GM23338 (cell line): ENCODE results near the gene STRN3. TPM values are rescaled to one million over a fixed set of nuclear protein-coding genes. Genes with fewer than 3 reads are reported as not detected.
A peak's percentile ranks its signal among the peaks of the same experiment; 100 is the strongest.

ENCODE experiments used
- ATAC-seq: fragments of 200-7000 bp; cut with Tn5 transposase; 3 replicates; pipeline ENCODE4 v1.9.1; 2020
- DNase-seq: peaks from one replicate; pipeline ENCODE4 v3.0.0-alpha.2; 2015; ENCODE audit warnings: low spot score
- H2AFZ ChIP-seq: fragments of 200-600 bp; sonication (generic); 2 replicates; pipeline ENCODE4 v1.8.0; 2016; ENCODE audit warnings: antibody characterized with exemption, mild to moderate bottlenecking, moderate library complexity
- H3F3A ChIP-seq: fragments of 200-600 bp; sonication (generic); replicated peaks from 2 replicates; pipeline ENCODE4 v1.8.0; 2017; ENCODE audit warnings: antibody characterized with exemption, mixed run types, low read depth
- H3K27ac ChIP-seq: fragments of 200-600 bp; sonication (generic); 2 replicates; pipeline ENCODE4 v1.6.1; 2016; ENCODE audit warnings: low read depth
- H3K27me3 ChIP-seq: fragments of 200-600 bp; sonication (generic); 2 replicates; pipeline ENCODE4 v1.8.0; 2016; ENCODE audit warnings: mild to moderate bottlenecking, mixed run types, moderate library complexity; ENCODE audit not compliant: insufficient read depth
- H3K36me3 ChIP-seq: fragments of 200-600 bp; sonication (generic); 2 replicates; pipeline ENCODE4 v1.8.0; 2016; ENCODE audit warnings: mild to moderate bottlenecking; ENCODE audit not compliant: insufficient read depth
- H3K4me1 ChIP-seq: fragments of 200-600 bp; sonication (generic); 2 replicates; pipeline ENCODE4 v1.8.0; 2016; ENCODE audit warnings: mild to moderate bottlenecking, moderate library complexity; ENCODE audit not compliant: insufficient read depth
- H3K4me2 ChIP-seq: fragments of 200-600 bp; sonication (generic); 2 replicates; pipeline ENCODE4 v1.7.1; 2017; ENCODE audit warnings: mixed run types
- H3K4me3 ChIP-seq: fragments of 200-600 bp; sonication (generic); 2 replicates; pipeline ENCODE4 v1.6.1; 2016; ENCODE audit warnings: mixed run types
- H3K79me2 ChIP-seq: fragments of 200-600 bp; sonication (generic); replicated peaks from 2 replicates; pipeline ENCODE4 v1.8.0; 2017; ENCODE audit warnings: mild to moderate bottlenecking; ENCODE audit not compliant: insufficient read depth
- H3K9me2 ChIP-seq: fragments of 200-600 bp; sonication (generic); 2 replicates; pipeline ENCODE4 v1.8.0; 2017; ENCODE audit not compliant: insufficient read depth
- H4K20me1 ChIP-seq: fragments of 200-600 bp; sonication (generic); replicated peaks from 2 replicates; pipeline ENCODE4 v1.8.0; 2017; ENCODE audit warnings: mild to moderate bottlenecking; ENCODE audit not compliant: insufficient read depth
- H3K27ac Mint-ChIP-seq: 2 replicates; pipeline ENCODE4 v1.8.0; 2020; ENCODE audit warnings: inconsistent platforms, mild to moderate bottlenecking, moderate library complexity, mixed read lengths
- H3K27me3 Mint-ChIP-seq: 3 replicates; pipeline ENCODE4 v1.8.0; 2022; ENCODE audit warnings: low read depth, mild to moderate bottlenecking, moderate library complexity, mixed read lengths, inconsistent platforms; ENCODE audit not compliant: insufficient read depth, poor library complexity
- H3K36me3 Mint-ChIP-seq: 3 replicates; pipeline ENCODE4 v1.8.0; 2021; ENCODE audit warnings: low read depth, mild to moderate bottlenecking, inconsistent platforms, moderate library complexity, mixed read lengths
- H3K4me1 Mint-ChIP-seq: 3 replicates; pipeline ENCODE4 v1.8.0; 2020; ENCODE audit warnings: mild to moderate bottlenecking, inconsistent platforms, mixed read lengths
- H3K4me3 Mint-ChIP-seq: 3 replicates; pipeline ENCODE4 v1.8.0; 2021; ENCODE audit warnings: moderate library complexity, mild to moderate bottlenecking, inconsistent platforms, mixed read lengths
- H3K9me3 Mint-ChIP-seq: 3 replicates; pipeline ENCODE4 v1.8.0; 2020; ENCODE audit warnings: moderate library complexity, mild to moderate bottlenecking, inconsistent platforms, mixed read lengths
- EZH2 ChIP-seq: fragments of 200-600 bp; sonication (generic); IDR thresholded peaks from one replicate; pipeline ENCODE4 v1.8.0; 2017; ENCODE audit warnings: antibody characterized with exemption, mild to moderate bottlenecking, low read depth; ENCODE audit not compliant: unreplicated experiment
- EZH2phosphoT487 ChIP-seq: fragments of 200-600 bp; sonication (generic); IDR thresholded peaks from one replicate; pipeline ENCODE4 v1.8.1; 2018; ENCODE audit warnings: antibody characterized with exemption; ENCODE audit not compliant: unreplicated experiment
- JUNB ChIP-seq: IDR thresholded peaks from one replicate; pipeline ENCODE4 v1.6.1; 2016; ENCODE audit warnings: antibody characterized with exemption; ENCODE audit not compliant: unreplicated experiment
- NANOG ChIP-seq: IDR thresholded peaks from 2 replicates; pipeline ENCODE4 v1.6.1; 2016; ENCODE audit warnings: antibody characterized with exemption, borderline replicate concordance
- POLR2AphosphoS5 ChIP-seq: IDR thresholded peaks from 2 replicates; pipeline ENCODE4 v1.6.1; 2016; ENCODE audit warnings: antibody characterized with exemption, low read depth
- STAT1 ChIP-seq: IDR thresholded peaks from one replicate; pipeline ENCODE4 v1.6.1; 2016; ENCODE audit warnings: antibody characterized with exemption; ENCODE audit not compliant: unreplicated experiment
- ZNF114 ChIP-seq: fragments of 250-450 bp; sonication (Bioruptor Pico); IDR thresholded peaks from 2 replicates; pipeline ENCODE4 v1.5.0; 2020; ENCODE audit warnings: mild to moderate bottlenecking, moderate library complexity
- ZNF331 ChIP-seq: fragments of 250-450 bp; sonication (Bioruptor Pico); IDR thresholded peaks from 2 replicates; pipeline ENCODE4 v1.5.0; 2020; ENCODE audit warnings: low read depth, mild to moderate bottlenecking, moderate library complexity
- polyA plus RNA-seq: library from polyadenylated mRNA; unstranded; fragments of >200 nt; fragmentation: Nextera tagmentation; extraction: Ambion mirVana; gene quantifications from 2 replicates; pipeline ENCODE4 v1.2.1, GENCODE V29; 2016
- total RNA-seq: library from RNA; depleted of rRNA; stranded (reverse); fragments of >200 nt; shearing (Covaris generic); gene quantifications from 2 replicates; pipeline ENCODE4 v1.2.3, GENCODE V29; 2014
- TF ChIP-seq, protein P1 (sequence below): IDR thresholded peaks from 2 replicates; pipeline ENCODE4 v1.6.1; 2016; ENCODE audit warnings: antibody characterized with exemption
- TF ChIP-seq, protein P2 (sequence below), 2 experiments: fragments of 200-600 bp in 1 of 2; sonication (generic) in 1 of 2; conservative IDR thresholded peaks; 2 replicates each; pipeline versions ENCODE4 v1.5.1 to v1.6.1; 2016 to 2017; ENCODE audit warnings: antibody characterized with exemption in 2 of 2, low read depth in 2 of 2, mild to moderate bottlenecking in 2 of 2, moderate library complexity in 1 of 2
- TF ChIP-seq, protein P3 (sequence below): IDR thresholded peaks from one replicate; pipeline ENCODE4 v1.6.1; 2018; ENCODE audit warnings: antibody characterized with exemption; ENCODE audit not compliant: unreplicated experiment

STRN3 gene
- total and polyA plus RNA-seq, 2 experiments from 2014 or later, result 35.0 to 40.6 TPM

DNA sequence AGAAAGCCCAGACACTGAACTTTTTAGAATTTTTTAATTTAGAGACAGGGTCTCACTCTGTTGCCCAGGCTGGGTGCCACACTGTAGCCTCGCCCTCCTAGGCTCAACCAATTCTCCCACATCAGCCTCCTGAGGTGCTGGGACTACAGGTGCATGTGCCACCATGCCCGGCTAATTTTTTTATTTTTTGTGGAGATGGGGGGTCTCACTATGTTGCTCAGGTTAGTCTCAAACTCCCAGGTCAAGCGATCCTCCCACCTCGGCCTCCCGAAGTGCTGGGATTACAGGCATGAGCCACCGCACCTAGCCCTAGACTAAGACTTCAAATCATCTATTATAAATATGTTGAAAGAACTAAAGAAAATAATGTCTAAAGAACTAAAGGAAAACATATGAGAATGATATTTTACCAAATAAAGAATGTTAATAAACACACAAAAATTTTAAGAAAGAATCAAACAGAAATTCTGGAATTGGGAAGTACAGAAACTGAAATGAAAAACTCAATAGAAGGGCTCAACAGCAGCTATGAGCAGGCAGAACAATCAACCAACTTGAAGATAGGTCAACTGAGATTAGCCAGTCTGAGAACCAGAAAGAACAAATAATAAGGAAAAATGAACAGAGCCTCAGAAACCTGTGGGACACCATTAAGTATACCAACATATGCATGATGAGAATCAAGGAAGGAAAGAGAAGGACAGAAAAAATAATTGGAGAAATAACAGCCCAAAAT lies 27.0 kb downstream of the STRN3 start:
- H3K4me3 Mint-ChIP-seq, result no peak overlapping the region
- H3K27me3 Mint-ChIP-seq, result peaks cover 2% of the 10 kb centered on the region
- H3K27ac Mint-ChIP-seq, result no peak overlapping the region
- Histone ChIP-seq H3K4me3 (no peak overlapping the region), H2AFZ (no peak overlapping the region), H3K27me3 (no peaks in the 10 kb centered on the region), H3K79me2 (peaks cover 100% of the 10 kb centered on the region), H3F3A (peaks cover 14% of the 10 kb centered on the region; the same call in 1 of the 2 replicates), H4K20me1 (peaks cover 37% of the 10 kb centered on the region), H3K36me3 (no peaks in the 10 kb centered on the region; the same call in 1 of the 2 replicates), H3K4me1 (peaks cover 54% of the 10 kb centered on the region), H3K27ac (no peak overlapping the region), H3K4me2 (no peak overlapping the region), H3K9me2 (no peaks in the 10 kb centered on the region)
- DNase-seq (no peak), ATAC-seq (no peak)
- peaks cover 11% of the 10 kb centered on the region; the same call in 2 of the 3 replicates for H3K9me3 Mint-ChIP-seq
- TF ChIP-seq ZNF114 (CRISPR knock-in tag), result no peak
- TF ChIP-seq EZH2phosphoT487, result no peak
- TF ChIP-seq STAT1, result no peak
- no peak for TF ChIP-seq NANOG
- TF ChIP-seq ZNF331, result no peak
- no peak for TF ChIP-seq JUNB
- no peak for TF ChIP-seq EZH2
- TF ChIP-seq, protein P1, sequence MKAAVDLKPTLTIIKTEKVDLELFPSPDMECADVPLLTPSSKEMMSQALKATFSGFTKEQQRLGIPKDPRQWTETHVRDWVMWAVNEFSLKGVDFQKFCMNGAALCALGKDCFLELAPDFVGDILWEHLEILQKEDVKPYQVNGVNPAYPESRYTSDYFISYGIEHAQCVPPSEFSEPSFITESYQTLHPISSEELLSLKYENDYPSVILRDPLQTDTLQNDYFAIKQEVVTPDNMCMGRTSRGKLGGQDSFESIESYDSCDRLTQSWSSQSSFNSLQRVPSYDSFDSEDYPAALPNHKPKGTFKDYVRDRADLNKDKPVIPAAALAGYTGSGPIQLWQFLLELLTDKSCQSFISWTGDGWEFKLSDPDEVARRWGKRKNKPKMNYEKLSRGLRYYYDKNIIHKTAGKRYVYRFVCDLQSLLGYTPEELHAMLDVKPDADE, result no peak
- peaks cover 40% of the 10 kb centered on the region; the same call in 2 of the 3 replicates for H3K36me3 Mint-ChIP-seq
- peaks cover 60% of the 10 kb centered on the region for H3K4me1 Mint-ChIP-seq

DNA sequence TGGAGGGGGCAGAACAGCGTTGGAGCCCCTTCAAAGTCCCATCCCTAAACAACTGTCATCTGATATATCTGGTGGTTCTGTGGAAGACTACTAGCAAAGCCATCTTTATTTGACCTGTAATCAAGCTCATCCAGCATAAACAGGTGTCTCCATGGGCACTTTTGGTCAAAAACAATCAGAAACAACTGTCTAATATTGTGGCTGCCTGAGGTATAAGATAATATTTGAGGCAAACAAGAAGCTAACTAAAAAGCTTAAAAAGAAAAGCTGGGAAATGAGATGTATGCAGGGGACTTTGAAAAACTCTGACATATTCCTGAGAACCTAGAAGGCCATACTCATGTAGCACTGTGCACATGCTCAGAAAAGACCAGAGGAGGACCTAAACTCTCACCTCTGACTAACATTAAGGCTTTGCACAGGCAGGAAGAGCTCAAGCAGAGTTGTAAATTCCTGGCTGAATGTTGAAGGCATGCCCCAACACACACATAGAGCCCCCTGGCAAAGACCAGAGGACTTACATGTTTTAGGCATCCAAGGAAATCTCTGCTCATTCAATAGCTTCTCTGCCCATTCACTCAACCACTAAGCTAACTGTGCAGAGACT lies 28.0 kb downstream of the STRN3 start:
- Mint-ChIP-seq H3K9me3 (peaks cover 11% of the 10 kb centered on the region; the same call in 2 of the 3 replicates), H3K4me1 (peaks cover 58% of the 10 kb centered on the region), H3K27me3 (peaks cover 5% of the 10 kb centered on the region), H3K27ac (no peak overlapping the region), H3K36me3 (peaks cover 37% of the 10 kb centered on the region; the same call in 2 of the 3 replicates), H3K4me3 (no peak overlapping the region)
- Histone ChIP-seq H3K9me2 (no peaks in the 10 kb centered on the region; the same call in 1 of the 2 replicates), H3K4me3 (no peak overlapping the region), H3K27me3 (no peaks in the 10 kb centered on the region), H2AFZ (no peak overlapping the region), H3K4me1 (peaks cover 54% of the 10 kb centered on the region), H3K4me2 (peak overlapping the region; percentile 55; the same call in 1 of the 2 replicates), H3K36me3 (no peaks in the 10 kb centered on the region; the same call in 1 of the 2 replicates), H3K79me2 (peaks cover 100% of the 10 kb centered on the region), H3K27ac (peak overlapping the region; percentile 83), H3F3A (peaks cover 14% of the 10 kb centered on the region; the same call in 1 of the 2 replicates), H4K20me1 (peaks cover 35% of the 10 kb centered on the region)
- DNase-seq (peak; percentile 33), ATAC-seq (peak; percentile 14; the same call in 1 of the 3 replicates)
- TF ChIP-seq, protein P2, sequence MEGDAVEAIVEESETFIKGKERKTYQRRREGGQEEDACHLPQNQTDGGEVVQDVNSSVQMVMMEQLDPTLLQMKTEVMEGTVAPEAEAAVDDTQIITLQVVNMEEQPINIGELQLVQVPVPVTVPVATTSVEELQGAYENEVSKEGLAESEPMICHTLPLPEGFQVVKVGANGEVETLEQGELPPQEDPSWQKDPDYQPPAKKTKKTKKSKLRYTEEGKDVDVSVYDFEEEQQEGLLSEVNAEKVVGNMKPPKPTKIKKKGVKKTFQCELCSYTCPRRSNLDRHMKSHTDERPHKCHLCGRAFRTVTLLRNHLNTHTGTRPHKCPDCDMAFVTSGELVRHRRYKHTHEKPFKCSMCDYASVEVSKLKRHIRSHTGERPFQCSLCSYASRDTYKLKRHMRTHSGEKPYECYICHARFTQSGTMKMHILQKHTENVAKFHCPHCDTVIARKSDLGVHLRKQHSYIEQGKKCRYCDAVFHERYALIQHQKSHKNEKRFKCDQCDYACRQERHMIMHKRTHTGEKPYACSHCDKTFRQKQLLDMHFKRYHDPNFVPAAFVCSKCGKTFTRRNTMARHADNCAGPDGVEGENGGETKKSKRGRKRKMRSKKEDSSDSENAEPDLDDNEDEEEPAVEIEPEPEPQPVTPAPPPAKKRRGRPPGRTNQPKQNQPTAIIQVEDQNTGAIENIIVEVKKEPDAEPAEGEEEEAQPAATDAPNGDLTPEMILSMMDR (conservative IDR thresholded peaks at IDR 0.05; ENCODE audit: low read depth in 2 of 2), result no peak
- TF ChIP-seq, protein P3, sequence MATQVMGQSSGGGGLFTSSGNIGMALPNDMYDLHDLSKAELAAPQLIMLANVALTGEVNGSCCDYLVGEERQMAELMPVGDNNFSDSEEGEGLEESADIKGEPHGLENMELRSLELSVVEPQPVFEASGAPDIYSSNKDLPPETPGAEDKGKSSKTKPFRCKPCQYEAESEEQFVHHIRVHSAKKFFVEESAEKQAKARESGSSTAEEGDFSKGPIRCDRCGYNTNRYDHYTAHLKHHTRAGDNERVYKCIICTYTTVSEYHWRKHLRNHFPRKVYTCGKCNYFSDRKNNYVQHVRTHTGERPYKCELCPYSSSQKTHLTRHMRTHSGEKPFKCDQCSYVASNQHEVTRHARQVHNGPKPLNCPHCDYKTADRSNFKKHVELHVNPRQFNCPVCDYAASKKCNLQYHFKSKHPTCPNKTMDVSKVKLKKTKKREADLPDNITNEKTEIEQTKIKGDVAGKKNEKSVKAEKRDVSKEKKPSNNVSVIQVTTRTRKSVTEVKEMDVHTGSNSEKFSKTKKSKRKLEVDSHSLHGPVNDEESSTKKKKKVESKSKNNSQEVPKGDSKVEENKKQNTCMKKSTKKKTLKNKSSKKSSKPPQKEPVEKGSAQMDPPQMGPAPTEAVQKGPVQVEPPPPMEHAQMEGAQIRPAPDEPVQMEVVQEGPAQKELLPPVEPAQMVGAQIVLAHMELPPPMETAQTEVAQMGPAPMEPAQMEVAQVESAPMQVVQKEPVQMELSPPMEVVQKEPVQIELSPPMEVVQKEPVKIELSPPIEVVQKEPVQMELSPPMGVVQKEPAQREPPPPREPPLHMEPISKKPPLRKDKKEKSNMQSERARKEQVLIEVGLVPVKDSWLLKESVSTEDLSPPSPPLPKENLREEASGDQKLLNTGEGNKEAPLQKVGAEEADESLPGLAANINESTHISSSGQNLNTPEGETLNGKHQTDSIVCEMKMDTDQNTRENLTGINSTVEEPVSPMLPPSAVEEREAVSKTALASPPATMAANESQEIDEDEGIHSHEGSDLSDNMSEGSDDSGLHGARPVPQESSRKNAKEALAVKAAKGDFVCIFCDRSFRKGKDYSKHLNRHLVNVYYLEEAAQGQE, result no peak
- no peak for TF ChIP-seq STAT1
- TF ChIP-seq, protein P1, result no peak
- no peak for TF ChIP-seq POLR2AphosphoS5
